Fibroblast of lung (primary cell): Measurements from ENCODE around the gene TOGARAM2.

Experiments used
- EZH2 ChIP-seq: IDR thresholded peaks from 2 replicates; pipeline ENCODE4 v1.5.1; 2012; ENCODE audit warnings: low read length, control low read depth, mild to moderate bottlenecking; ENCODE audit errors: missing control alignments
- TF ChIP-seq, protein P1 (sequence below), 2 donors: IDR thresholded peaks in 1 of 2; conservative IDR thresholded peaks in 1 of 2; 1 replicate in 1 of 2; 2 replicates in 1 of 2; pipeline ENCODE4 v1.5.1; 2011 to 2012; ENCODE audit warnings: low read length in 2 of 2, control low read depth in 1 of 2, inconsistent platforms in 1 of 2, low read depth in 1 of 2, mild to moderate bottlenecking in 1 of 2

- TF ChIP-seq, protein P1, sequence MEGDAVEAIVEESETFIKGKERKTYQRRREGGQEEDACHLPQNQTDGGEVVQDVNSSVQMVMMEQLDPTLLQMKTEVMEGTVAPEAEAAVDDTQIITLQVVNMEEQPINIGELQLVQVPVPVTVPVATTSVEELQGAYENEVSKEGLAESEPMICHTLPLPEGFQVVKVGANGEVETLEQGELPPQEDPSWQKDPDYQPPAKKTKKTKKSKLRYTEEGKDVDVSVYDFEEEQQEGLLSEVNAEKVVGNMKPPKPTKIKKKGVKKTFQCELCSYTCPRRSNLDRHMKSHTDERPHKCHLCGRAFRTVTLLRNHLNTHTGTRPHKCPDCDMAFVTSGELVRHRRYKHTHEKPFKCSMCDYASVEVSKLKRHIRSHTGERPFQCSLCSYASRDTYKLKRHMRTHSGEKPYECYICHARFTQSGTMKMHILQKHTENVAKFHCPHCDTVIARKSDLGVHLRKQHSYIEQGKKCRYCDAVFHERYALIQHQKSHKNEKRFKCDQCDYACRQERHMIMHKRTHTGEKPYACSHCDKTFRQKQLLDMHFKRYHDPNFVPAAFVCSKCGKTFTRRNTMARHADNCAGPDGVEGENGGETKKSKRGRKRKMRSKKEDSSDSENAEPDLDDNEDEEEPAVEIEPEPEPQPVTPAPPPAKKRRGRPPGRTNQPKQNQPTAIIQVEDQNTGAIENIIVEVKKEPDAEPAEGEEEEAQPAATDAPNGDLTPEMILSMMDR (conservative IDR thresholded peaks at IDR 0.05 in 1 of 2, IDR thresholded peaks at IDR 0.05 in 1 of 2; ENCODE audit: low read depth in 1 of 2, low read length in 2 of 2): no peak
- TF ChIP-seq EZH2: no peak
Measured at GRCh38 chr2:29075894-29076705, 95.0 kb downstream of the TOGARAM2 start.
